ENCODE data around the gene TMCO2.
A peak's percentile ranks its signal among the peaks of the same experiment; 100 is the strongest.

TMCO2 gene

DNA sequence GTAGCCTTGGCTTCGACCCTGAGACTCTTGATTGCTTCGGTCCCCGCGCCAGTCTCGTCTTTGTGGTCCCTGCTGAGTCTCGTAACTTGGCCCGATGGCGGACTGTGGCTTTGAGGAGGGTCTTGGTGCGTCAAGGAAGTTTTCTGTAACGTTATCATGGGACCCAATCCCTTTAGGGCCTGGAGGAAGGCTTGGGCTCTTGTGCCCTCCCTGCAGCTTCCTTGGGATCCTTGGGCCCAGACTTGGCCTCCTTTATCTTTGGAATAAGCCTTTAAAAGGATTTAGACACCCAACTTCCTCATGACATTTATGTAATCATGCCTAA, 10.7 kb downstream of the TMCO2 start:
- no peak for DNase-seq

DNA sequence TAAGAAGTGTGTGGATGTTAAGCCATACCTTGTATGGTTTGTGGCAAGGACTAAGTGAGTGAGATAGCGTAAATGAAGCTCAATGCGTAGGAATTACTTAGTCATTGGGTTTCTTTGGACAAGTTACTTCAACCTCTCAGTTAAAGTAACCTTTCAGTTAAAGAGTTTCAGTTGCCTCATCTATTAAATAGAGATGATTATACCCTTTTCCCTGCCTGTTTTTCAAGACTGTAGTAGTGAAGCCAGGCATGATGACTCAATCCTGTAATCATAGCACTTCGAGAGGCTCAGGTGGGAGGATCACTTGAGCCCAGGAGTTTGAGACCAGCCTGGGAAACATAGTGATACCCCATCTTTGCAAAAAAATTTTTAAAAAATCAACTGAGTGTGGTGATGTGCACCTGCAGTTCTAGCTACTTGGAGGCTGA, 16.6 kb downstream of the TMCO2 start:
- DNase-seq, result no peak

DNA sequence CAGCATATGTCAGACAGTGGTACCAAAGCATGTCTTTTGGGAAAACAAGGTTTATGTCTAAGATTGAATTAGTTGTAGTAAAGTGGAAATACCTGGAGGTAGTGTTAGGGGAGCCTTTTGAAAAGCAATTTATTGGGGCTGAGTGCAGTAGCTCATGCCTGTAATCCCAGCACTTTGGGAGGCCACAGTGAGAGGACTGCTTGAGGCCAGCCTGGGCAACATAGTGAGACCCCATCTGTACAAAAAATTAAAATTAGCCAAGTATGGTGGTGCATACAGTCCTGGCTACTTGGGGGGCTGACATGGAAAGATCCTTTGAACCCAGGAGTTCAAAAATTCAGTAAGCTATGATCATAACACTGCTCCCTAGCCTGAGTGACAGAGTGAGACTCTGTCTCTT, 17.6 kb downstream of the TMCO2 start:
- no peak for DNase-seq

DNA sequence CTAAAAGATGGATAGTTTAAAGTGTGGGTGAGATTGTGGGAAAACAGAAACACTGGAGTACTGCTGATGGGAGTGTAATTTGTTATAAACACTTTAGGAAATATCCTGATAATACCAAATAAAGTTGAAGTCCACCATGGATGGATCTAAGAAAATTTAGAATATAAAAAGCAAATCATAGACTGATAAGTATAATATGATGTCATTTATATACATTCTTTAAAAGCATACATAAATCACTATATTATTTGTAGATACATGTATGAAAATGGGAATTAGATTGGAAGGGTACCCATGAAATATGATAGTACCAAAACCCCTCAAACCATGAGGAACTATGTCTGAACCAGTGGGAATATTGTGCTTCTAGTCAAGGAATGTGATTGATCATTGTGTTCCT, 18.2 kb downstream of the TMCO2 start:
- DNase-seq, result no peak

DNA sequence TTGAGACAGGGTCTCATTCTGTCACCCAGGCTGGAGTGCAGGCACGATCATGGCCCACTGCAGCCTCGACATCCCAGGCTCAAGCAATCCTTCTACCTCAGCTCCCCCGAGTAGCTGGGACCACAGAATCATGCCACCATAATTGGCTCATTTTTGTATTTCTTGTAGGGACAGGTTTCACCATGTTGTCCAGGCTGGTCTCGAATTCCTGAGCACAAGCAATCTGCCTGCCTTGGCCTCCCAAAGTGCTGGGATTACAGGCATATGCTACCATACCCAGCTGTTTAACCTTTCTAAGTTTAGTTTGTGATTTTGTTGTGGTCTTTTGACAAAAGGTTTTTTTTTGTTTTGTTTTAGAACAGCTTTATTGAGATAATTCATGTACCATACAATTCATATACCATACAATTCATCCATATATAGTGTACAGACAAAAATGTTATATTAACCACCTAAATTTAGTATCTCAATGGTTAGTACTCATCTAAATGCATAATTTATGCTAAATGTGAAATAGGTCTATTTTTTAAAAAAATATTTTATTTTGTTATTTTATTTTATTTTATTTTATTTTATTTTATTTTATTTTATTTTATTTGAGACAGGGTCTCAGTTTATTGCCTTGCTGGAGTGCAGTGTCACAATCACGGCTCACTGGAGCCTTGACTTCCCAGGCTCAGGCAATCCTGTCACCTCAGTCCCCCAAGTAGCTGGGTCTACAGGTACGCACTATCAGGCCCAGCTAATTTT, 19.2 kb downstream of the TMCO2 start:
- DNase-seq, result no peak

DNA sequence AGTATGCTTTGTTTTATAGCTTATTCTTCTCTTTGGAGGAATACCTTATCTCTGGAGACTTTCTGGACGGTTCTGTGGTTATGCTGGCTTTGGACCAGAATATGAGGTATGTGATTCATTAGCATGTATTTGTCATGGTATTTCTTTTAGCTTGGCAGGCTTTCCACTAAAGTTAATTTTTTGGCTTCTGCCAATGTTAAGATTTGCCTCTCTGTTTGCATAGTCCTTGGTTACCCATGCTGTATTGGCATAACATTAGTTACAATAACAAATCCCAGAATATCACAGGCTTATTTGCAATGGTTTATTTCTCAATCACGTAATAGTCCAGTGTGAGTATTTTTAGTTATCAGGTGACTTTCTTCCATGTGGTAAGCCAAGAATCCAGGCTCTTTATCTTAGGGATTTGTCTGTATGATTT, 20.0 kb downstream of the TMCO2 start:
- DNase-seq, result peak; percentile 13

DNA sequence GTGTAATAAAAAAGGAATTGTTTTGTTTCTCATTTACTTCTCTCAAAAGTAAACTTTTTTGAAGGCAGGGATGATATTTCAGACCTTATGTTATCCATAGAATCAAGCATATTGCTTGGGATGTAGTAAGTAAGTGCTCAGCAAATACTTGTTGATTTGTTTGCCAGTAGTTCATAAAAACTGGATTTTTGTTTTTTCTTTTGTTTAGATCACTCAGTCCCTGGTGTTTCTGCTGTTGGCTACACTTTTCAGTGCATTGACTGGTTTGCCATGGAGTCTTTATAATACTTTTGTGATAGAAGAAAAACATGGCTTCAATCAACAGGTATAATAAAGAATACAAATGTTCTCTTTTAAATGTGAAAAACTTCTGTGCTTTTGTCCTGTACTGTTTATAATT, 20.5 kb downstream of the TMCO2 start:
- DNase-seq, result no peak

DNA sequence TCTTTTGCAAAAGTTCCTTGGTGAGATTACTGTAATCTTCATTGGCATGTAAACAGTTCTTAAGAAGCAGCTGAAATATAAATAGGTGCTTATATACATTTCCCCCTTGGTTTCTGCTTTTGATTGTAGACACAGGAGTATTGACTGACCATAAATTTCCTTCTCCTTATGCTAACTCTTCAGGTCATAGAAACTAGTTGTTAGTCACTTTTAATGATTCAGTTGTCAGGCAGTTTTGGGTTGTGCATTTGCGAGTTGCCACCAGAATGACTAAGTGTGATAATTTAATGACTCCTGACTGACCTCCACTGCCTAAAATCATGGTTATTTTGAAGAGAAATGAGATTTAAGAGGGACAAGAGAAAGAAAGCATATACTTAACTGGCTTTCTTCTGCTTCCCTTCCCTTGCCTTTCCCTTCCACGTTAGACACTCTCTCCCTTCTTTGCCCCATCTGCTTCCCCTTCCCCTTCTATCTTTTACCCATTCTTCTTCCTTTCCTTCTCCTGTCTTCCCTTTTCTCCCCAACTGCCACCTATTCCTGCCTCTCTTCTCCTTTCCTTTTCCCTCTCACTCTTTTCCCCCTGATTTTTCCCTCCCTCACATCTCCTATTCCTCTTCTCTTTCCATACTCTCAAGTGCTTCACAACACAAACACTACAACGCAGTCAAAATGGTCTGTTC, 22.6 kb downstream of the TMCO2 start:
- DNase-seq, result no peak

DNA sequence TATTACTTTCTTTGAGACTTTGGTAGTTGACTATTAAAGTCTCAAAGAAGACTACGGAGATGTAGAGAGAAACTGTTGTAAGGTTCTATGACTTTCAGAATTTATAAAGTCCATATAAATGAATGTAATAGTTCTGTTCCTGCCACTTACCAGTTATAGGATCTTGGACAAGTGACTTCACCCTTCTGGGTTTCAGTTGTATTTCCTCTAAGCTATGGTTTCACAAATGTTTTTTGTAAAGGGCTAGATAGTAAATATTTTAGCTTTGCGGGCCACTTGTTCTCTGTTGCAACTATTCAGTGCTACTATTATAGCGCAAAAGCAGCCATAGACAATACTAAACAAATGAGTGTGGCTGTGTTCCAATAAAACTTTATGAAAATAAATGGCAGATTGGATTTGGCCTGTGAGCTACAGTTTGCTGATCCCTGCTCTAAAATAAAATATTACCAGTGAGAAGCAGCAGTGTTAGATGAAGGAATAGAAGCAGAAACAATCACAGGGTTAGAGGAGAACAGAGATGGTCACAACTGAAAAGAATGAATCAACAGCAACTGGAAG, 25.0 kb downstream of the TMCO2 start:
- DNase-seq, result no peak

DNA sequence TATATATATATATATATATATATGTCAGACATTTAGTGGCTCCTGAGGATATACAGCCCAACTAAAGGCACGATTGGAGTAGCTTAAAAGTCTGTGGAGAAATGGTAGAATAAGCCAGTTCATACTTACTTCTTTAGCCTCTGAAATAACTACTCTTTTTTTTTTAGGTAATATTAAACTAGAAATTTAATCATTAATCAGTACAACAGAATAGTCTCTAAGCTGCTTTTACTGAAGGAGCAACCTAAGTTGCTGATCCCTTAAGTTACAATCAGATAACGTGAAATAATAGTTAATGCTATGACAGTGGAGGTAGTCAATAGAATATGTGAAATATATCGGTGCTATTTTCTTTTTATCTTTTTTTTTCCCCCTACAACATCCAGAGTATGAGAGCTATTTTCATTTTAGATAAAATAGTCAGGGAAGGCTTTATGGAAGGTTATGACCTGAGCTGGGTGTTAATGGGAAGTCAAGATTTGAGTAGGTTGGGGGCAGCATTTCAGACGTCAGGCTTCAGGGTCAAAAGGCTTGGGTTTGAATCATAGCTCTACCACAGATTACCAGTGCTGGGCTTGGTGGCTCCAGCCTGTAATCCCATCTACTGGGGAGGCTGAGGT, 25.9 kb downstream of the TMCO2 start:
- no peak for DNase-seq

DNA sequence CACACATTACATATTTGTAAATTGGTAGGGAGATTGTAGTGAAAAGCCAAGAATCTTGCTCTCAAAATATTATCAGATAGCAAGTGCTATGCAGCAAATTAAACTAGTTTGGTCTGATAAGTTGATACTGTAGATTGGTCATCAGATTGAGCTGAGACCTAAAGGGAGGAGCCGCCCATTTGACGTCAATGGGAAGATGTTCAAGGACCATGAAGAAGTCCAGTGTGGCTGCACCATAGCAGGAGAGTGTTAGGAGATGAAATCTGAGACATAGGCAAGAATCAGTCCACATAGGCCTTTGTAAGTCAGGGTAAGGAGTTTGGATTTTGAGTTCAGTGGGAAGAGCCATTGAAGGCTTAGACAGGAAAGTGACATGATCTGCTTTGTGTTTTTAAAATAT, 26.6 kb downstream of the TMCO2 start:
- no peak for DNase-seq

DNA sequence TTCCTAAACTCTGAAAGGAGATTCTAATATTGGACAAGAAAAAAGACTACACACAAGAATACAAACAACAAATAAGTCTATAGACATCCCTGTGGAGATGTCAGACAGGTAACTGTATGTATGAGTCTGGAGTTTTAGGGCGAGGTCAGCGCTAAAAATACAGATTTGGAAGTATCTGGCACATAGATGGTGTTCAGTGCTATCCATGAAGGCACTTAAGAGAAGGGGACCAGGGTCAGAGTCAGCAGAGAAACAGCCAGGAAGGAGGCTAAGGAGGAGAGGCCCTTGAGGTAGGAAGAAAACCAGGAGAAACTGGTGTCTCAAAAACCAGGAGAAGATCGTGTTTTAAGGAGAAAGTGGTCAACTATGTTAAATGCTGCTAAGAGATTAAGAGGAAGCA, 28.4 kb downstream of the TMCO2 start:
- no peak for DNase-seq

DNA sequence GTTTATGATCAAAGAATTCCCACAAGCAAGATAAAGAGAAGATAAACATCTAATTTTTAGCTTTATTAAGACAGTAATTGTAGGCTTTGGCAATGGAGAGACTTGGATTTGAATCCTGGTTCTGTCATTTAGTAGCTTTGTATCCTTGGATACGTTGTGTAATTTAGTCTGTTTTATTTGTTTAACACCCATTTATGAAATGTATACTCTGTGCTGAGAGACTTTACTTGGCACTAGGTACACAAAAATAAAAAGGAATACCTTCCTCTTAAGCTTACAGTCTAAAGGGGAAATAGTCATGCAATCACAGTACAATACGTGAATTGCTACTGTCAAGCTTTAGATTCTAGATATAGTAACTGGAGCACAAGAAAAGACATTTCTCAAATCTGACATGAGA, 34.1 kb downstream of the TMCO2 start:
- DNase-seq, result no peak

DNA sequence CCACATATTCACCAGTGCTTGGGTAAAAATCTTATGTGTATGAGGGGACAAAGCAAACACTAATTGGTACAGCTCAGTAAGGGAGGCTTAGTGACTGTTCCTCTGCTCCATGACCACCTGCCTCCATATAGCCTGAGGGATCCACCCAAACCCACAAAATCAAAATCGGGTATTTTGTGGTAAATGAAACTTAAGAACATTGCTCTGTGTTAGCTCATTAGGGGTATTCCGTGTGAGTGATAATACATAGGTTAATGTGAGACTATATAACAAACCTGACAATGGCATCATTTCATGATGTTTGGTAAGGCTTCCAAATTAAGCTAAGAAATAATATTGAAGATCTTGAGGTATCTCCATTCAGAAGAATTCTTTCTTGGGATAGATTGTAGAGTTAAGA, 43.6 kb downstream of the TMCO2 start:
- DNase-seq, result no peak

DNA sequence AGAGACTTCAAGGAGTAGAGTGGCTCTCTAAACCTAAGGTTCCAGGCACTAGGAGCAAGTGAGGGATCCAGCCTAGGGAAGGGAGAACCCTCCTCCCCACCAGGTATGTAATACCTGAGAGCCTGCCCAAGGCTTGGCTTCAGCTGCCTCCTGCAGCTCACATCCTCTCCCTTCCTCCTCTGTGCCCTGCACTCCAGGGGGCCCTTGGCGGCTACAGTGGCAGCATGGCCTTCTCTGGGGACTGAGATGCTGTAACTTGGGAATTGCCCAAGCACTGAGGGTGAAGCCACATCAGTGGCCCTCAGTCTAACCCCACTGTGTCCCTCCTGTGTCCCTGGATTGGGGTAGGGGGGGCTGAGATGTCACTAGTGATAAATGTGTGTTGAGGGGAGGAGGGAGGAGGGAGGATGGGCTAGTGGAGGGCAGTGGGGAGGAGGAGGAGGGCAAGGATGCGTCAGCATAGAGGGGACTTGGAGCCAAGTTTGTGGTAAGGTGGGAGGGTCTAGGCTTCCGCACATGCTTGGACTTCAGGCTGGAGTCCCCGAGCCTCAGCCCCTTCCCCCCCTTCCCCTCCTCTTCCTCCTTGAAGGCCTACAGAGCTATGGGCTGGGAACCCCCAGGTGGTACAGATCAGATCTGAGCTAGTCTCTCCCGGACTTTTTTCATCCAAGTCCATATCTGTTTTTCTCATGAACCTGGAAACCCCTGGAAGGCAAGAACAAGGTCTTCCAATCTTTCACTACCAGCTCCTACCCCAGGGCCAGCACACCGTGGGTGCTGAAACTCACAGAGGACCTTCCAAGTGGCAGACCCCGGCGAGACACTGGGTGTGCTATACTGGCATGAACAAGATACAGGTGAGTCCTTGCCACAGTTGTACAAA, 51.9 kb downstream of the TMCO2 start:
- DNase-seq, result no peak

DNA sequence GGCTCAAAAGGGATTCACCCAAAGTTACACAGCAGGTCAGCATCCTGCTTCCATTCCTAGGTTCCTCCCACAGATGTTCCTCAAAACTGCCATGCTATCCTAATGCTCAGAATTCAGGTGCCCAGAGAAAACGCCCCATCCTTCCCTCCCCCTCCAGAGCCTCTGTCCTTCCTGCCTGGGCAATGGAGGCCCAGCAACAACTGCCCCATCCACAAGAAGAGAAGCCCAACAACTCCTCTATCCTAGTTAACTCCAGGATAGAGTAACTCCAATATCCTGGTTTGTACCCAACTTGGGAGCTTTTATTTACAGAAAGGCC, 52.5 kb downstream of the TMCO2 start:
- DNase-seq, result no peak

DNA sequence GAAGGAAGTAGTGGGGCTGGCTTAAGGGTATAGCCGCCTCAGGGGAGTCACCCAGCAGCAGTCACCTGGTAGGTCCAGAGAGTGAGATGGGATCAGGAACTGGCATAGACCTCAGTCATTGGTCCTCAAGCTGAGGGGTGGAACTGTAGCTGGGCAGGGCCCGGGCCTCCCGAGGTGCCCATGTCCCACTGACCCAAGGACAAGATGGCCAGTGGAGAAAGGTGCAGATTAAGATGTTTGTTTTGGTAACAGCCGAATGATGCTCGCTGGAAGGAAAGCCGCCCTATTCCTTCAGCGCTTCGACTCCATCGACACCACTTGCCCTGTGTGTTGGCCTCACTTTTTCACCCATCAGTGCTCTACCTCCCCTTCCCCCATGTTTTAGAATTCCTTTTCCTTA, 52.9 kb downstream of the TMCO2 start:
- no peak for DNase-seq

DNA sequence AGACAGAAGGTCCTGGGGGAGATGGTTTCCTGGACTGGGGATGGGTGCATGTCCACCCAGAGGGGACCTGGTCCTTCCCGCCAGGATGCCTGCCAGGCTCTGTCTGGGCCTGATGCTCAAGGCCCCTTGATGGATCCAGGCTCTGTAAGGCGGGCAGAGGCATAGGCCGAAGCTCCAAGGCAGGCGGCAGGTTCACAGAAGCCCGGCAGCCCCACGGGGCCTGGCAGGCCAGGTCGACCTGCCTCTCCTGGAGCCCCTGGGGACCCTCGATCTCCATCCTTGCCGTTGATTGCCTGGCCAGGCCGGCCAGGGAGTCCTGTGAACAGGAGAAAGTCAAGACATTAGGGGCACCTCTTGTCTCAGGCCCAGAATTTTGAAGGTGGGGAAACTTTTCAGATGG, 53.3 kb downstream of the TMCO2 start:
- no peak for DNase-seq
